ENCODE measurements around the gene TMEM237.
"Not testable (repeated sequence)": the region's sequence is repeated elsewhere in the genome, so short reads cannot be mapped to it uniquely, and the experiment has no call there.

Gene TMEM237, protein sequence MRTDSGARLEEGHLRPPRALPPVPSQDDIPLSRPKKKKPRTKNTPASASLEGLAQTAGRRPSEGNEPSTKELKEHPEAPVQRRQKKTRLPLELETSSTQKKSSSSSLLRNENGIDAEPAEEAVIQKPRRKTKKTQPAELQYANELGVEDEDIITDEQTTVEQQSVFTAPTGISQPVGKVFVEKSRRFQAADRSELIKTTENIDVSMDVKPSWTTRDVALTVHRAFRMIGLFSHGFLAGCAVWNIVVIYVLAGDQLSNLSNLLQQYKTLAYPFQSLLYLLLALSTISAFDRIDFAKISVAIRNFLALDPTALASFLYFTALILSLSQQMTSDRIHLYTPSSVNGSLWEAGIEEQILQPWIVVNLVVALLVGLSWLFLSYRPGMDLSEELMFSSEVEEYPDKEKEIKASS

DNA sequence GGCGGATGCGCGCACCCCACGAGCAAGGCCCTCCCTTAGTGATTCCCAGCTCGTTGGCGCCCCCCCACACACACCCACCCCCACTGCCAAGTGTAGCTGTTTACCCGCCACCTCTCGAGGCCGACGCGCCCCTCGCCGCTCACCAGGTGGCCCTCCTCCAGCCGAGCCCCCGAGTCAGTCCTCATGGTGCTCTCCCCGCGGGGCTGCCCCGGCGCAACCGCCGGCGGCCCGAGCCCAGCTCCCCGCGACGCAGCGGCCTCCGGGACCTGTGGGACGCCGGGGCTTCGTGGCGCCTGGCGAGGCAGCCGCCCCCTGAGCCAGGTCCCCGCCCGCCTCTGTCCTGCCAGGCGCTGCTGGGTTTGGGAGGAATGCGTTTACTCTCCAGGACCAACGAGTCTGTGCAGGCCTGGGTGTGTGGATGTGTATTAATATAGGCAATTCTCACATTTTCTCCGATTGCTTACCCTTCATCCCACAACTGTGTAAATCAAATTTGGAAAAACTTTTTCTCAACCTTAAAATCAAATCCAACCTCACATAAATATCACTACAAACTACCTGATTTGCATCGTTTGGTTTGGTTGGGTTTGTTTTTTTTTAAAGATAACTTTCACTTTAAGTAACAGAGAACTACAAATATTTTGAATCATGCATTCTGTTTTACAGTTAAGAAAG lies at the start of gene TMEM237:
Gene TMEM237, minus strand, starts transcription at position 288 of the 675 bp plus-strand sequence. Its CDS starts 103 bp downstream, at position 185.
- intact Hi-C loops (cut with DNase I): loop anchor here (5.0 kb wide), 1 partner anchor 191 kb away; the partner anchor contains the start of genes STRADB and TRAK2

DNA sequence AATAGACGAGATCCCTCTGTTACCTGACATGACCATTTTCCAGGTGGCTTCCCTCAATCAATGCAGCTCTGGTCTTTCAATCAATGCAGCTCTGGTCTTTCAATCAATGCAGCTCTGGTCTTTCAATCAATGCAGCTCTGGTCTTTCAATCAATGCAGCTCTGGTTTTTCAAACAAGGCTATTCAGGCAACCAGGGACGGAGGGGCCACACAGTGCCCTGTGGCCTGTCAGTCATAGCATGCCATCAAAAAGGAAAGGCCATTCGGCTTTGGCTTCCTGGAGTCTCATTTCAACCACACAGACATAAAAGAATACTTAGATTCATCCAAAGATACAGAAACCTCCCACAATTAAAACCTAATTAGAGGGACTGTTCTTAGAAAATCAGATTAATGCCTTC lies 41.9 kb upstream of the TMEM237 start:
- no peak for DNase-seq
- intact Hi-C loops (cut with DNase I): no loop called here

More for the DNA sequence above, at the start of gene TMEM237:
- peak in 7 of 10 donors; percentile 18 to 89 (median 45) for DNase-seq

DNA sequence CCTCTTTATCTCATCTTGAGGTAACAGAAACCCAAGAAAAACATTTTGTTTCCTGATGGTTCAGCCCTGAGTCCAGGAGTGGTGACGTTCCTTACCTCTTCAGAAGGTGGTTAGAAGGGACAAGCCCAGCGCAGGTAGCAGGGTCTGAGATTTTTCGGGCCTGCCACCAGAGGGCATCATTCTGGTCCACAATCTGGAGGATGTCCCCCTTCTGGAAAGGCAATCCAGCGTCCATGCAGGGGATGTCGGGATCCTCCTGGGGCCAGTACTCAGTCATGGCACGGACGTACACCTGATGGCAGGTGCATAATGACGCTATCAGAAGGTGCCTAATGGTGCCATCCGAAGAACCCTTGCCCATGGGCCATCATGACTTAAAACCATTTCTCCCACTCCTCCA lies 37.4 kb upstream of the TMEM237 start:
- intact Hi-C loops (cut with DNase I): no loop called here
- DNase-seq: no peak

DNA sequence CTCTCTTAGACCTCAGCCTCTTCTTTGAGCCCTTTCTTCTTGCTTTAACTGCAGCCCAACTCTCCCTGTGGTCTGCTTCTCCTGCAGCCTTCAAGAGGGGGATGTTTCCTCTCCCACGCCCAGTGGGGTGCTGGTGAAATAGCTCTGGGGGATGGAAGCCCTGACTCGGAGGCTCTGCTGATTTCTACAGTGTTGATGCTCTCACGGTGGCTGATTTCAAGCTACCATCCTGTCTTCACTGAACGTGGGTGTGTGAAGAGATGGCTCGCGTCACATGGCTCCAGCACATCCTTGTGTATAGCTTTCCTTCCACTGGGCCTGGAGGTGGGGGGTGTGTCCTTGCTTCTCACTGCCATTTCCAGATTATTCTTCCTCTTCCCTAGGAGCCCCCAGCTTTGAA lies 35.1 kb upstream of the TMEM237 start:
- intact Hi-C loops (cut with DNase I): no loop called here
- DNase-seq: peak in 4 of 10 donors; percentile 7 to 83 (median 61)

DNA sequence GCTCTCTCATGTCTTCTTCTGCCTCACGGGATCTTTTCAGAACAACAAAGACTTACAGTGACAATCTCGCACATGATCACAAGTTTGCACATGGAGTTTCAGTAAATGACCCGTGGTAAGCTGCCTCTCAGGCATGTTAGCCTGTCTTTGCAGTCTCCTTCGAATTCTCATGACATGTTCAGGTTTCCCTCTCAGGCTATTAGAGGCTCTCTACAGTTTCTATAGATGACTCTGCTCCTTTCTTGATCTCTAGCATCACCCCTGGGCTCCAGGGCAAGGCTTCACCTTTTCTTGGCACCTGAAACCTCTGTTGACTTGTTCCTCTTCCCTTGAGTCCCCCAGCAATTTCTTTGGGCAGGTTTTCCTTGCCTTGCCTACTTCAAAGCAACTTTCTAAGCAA lies 32.2 kb upstream of the TMEM237 start:
- intact Hi-C loops (cut with DNase I): no loop called here
- no peak for DNase-seq

DNA sequence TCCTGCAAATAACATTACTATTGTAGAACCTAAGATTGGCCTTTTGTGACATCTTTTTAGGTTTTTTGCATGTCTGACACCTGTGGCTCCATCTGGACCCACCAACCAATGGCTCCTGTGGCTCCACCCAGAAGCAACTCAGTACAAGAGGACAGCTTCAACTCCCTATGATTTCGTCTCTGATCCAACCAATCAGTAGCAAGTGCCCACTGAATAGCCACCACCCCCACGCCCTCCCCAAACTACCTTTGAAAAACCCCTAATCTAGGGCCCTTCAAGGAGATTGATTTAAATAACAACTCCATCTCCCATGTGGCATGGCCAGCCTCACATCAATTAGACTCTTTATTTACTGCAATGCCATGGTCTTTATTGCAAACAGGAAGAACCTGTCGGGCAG lies 31.5 kb upstream of the TMEM237 start:
- intact Hi-C loops (cut with DNase I): no loop called here
- no peak for DNase-seq

DNA sequence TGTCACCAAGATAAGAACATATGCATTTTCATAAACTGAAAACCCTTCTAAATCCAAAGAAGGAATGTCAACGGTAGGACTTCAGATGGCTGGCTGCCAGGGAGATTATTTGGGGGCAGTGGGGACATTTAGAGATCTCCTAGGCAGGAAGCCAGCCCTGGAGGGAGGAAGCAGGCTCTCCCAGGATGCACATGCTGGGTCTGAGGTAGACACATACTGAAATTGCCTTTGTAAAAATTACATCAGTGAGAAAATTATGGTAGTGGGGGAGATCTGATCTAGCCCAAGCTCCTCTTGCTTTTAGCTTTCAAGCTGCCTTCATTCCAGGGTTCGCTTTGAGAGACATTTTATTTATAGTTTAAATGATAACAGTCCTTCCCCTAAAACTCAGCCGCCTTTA lies 31.0 kb upstream of the TMEM237 start:
- intact Hi-C loops (cut with DNase I): no loop called here
- DNase-seq: no peak

DNA sequence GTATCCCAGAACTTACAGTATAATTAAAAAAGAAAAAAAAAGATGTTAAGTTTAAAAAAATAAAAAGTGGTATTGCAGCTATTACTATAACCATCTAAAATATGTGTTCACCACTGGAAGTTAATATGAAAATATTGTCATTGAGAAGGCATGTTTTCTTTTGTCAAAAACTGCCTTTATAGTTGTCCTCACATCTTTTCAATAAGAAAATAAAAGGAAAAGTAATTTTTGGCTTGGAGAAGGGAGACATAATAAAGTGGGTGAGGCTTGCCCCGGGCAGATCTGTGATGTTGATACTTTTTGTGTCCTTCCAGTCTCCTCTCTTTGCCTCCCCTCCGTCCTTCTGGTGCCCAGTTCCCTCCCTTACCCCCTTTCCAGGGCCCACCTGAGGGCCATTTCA lies 30.2 kb upstream of the TMEM237 start:
- DNase-seq: no peak
- intact Hi-C loops (cut with DNase I): no loop called here

DNA sequence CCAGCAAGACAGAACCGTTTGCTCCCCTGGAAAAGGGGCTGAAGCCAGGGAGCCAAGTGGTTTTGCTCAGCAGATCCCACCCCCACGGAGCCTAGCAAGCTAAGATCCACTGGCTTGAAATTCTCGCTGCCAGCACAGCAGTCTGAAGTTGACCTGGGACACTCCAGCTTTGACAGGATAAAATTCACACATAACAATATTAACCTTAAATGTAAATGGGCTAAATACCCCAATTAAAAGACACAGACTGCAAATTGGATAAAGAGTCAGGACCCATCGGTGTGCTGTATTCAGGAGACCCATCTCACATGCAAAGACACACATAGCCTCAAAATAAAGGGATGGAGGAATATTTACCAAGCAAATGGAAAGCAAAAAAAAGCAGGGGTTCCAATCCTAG lies 27.9 kb upstream of the TMEM237 start:
- intact Hi-C loops (cut with DNase I); DNase-seq: not testable (repeated sequence)

DNA sequence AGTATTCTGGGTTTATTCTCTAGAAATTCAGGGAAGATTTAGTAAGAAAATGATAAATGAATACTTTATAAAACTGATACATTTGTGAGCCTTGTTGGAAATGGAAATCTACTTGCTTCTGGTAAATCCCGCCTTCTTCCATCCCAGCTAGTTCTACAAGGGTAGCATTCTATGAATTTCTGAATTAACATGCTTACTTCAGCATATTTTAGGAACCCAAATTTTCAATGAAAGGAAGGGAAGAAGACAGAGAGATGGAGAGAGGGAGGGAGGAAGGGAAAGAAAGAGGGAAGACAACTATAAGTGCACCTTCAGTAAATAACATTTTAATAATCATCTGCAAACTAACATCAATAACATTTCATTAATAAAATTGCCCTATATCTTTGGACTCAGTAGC lies 26.6 kb upstream of the TMEM237 start:
- intact Hi-C loops (cut with DNase I): no loop called here
- no peak for DNase-seq

DNA sequence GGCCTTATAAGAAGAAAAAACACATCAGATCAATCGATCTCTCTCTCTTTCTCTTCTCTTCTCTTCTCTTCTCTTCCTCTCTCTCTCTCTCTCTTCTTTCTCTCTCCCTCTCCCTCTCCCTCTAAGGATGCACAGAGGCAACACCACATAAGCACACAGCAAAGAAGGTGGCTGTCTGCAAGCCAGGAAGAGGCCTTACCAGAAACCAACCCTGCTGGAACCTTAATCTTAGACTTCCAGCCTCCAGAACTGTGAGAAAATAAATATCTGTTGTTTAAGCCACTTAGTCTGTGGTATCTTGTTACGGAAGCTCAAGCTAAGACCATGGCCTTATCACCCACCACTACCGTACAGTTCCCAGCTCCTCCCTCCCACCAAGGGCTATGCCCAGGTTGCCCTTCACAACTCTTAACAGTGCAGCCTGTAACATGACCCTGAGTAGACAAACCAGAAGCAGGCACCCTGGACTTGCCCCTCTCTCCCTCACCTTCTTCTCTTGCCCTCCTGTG lies 25.2 kb upstream of the TMEM237 start:
- no peak for DNase-seq
- intact Hi-C loops (cut with DNase I): no loop called here

DNA sequence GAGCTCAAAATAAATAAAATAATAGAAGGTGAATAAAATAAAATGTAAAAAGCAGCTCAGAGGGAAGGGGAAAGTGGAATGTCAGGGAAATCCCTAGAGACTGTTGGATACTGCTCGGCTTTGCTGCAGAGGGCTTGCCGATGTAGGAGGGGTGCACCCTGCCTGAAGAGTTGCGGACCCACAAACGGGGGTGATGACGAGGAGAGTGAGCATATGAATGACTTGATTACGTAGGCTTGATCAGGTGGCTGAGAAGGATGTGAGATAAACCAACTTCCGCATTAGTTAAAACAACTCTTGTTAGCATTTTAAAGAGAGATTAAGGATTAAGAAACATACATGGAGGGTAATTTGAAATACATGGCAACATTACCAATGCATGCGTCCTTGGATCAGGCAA lies 21.0 kb upstream of the TMEM237 start:
- intact Hi-C loops (cut with DNase I): no loop called here
- DNase-seq: no peak

DNA sequence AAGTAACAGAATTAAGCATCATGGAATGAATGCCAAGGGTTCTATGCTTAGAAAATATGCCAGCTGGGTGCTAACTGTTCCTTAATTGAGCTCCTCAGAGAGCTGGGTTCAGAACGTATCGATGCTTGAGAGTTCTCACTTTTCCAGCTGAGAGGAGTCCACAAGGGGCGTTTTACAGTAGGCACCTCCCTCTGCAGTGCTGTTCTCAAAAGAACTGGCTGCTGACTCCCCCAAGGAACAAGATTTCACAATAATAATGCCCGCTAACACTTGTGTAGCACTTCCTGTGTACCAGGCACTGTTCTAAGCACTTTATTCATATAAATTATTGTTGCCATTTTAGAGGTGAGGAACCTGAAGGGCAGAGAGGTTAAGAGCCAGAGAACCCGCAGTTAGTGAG lies 18.1 kb upstream of the TMEM237 start:
- intact Hi-C loops (cut with DNase I): no loop called here
- no peak for DNase-seq

DNA sequence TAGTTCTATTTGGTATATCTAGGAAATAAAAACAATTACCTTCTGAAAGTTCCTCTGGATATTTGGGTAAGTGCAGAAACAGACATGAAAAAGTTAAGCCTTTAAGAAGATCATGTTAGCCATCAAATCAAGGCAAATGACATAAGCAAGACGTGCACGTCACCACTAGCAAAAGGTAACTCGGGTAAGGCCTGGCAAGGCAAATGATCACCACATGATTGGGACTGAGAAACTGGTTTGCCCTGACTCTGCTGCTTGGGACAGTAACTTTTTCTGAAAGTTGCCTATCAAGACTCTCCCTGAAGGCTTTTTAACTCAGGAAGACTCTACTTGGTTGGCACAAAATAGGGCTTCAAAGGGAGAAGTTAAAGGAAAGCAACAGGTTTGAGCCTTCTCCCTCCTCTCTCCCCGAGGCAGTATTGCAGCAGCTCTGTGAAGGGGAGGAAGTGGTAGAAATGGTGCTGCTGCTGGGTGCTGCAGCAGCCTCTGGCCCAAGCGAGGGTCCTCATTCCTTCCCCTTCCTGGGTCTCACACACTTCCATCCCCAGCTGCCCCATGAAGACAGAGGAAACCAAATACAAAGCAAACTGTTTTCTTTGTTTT lies 17.1 kb upstream of the TMEM237 start:
- intact Hi-C loops (cut with DNase I): no loop called here
- DNase-seq: no peak

DNA sequence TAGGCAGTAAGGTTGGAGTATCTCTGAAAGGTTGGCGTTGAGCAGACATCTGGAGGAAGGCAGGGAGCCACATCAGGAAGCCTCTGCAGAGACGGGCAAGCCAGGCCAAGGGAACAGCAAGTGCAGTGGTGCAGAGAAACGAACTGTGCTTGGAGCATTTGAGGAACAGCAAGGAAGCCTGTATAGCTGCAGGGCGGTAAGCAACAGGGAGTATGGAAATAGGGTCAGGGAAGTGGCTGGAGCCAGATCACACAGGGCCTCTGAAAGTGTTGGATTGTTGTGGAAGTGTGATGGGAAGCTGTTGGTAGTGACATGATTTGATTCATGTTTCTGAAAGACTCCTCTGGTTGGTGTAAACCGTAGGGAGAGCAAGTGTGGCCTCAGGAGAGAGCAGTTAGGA lies 13.4 kb upstream of the TMEM237 start:
- intact Hi-C loops (cut with DNase I): no loop called here
- no peak for DNase-seq

DNA sequence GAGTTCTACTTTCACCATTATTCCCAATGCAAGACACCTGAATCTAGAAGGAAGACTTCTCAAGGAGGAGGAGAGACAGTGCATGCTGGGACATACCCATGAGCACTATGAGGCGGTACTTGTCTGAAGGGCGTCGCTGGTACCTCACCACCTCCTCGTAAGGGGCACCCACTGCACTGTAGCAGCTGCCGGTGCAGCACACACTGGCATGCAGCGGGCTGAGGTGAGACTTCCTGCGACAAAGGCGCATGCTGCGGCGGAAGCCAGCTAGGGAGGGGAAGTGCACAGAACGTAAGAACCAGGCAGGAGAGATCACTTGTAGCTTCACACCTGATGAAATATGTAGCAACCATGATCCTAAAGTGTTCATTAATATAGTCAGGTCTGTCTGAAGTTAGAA lies 12.8 kb upstream of the TMEM237 start:
- DNase-seq: no peak
- intact Hi-C loops (cut with DNase I): no loop called here

DNA sequence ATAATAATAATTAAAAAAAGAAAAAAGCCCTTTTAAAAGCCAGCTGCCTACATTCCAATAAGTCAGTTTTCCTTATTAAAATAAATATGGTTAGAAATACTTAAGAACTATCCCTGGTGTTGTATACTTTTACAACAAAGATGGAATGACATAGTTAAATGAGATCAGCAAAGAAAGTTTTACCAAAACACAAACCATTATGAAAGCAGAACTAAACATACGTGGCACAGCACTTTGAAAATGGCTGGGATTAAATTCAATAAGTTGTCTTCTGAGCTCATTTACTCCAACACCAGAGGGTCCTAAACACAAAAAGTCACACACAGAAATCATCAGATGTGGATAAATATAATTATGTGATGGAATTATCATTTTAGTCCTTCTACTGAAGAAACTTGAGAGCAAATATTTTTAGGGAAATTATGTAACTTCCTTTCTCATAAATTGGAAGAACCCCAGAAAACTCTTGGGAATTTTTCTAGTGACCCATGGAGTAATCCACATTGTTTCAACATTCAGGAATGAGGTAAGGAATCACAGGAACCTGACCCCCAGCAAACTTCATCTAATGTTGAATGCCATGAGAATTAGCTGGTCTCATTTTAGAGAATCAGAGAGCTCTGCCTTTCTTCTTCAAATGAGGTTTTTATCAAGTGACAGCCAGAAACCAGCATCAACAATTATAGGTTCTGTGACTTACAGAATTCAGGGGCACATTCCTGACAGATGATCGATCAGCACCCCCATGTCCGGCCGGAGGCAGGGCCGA lies 11.5 kb upstream of the TMEM237 start:
- intact Hi-C loops (cut with DNase I): no loop called here
- DNase-seq: no peak

DNA sequence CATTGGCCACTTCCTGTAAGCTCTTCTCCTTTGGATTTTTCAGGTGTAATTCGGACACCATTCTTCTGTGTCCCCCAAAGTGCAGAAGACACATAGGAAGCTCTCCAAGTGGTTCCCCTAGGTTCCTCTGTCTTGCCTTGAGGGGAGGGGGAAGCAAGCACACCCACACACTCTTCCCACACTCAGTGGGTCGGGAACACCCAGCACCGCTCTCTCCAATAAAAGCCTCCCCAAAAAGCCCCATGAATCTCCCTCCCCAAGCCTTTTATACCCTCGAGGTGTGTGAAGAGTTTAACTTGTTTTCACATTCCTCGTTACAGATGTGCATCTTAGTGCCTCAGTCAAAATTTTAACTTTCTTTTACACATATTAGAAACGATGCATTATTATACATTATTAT lies 9.9 kb upstream of the TMEM237 start:
- intact Hi-C loops (cut with DNase I): no loop called here
- no peak for DNase-seq

DNA sequence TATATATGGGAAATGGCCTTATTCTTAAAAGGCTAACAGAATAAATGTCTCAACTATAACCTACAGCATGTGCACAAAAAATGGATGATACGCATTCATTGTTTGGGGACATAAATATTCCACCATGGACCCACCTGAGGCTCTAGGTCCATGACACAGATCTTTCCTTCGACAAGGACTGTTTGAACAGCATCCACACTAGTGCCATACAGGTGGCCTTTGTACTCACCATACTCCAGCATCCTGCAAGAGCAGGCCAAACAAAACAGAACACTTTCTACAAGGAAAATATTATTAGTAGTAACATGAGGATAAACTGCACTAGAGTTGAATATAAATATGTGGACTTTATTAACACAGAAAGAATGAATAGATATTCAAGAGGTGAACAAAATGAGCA lies 6.1 kb upstream of the TMEM237 start:
- DNase-seq: no peak
- intact Hi-C loops (cut with DNase I): no loop called here

DNA sequence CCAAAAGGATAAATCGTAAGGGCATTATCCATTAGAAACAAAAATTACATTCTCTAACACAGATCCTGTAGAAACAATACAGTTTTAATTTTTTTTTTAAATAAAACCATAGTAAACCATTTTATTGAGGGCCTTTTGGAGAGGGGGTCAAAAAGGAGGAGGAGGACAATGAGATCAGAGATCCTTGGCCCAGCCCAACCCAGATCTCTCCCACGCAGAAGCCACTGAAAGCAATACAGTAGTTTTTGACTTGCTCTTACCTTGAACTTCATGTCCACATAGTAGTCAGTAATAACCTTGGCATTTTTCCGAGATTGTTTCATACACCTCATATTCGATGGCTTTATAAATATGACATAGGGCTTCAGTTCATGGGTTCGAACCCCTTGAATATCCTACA lies 4.1 kb upstream of the TMEM237 start:
- no peak for DNase-seq
- intact Hi-C loops (cut with DNase I): no loop called here

DNA sequence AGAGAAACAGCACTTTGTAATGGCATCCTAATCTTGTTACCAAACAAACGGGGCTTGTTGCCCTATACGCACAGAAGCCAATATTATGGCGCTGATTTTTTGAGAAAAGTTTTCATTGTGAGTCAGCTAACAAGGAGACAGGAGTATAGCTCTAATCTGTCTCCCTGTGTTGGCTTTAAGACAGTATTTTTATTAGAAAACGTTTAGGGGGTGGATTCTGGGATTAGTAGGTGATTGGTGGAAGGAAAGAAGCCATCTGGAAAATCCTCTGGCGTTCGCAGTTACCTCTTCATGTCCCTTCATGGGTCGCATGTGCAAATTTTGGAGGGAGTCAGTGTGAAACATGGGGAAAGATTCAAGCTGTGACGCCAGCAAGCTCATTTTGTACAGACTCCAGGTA lies 698 bp upstream of the TMEM237 start:
- intact Hi-C loops (cut with DNase I): loop anchor here (5.0 kb wide), 1 partner anchor 192 kb away; the partner anchor contains the start of genes STRADB and TRAK2
- no peak for DNase-seq
